ENCODE data around the gene LRRC55.

Gene LRRC55

GRCh38 chr11:57235761-57236703 is 54.3 kb downstream of the LRRC55 start:
- TF ChIP-seq CTCF (IDR thresholded peaks at IDR 0.05; ENCODE audit: low read length): no peak
- TF ChIP-seq EZH2phosphoT487 (IDR thresholded peaks at IDR 0.05; ENCODE audit: low read length): no peak
- no peak for TF ChIP-seq EZH2 (optimal IDR thresholded peaks at IDR 0.05; ENCODE audit: low read depth, low read length)
- Histone ChIP-seq H2AFZ (ENCODE audit: low read length) (no peak overlapping the region), H3K36me3 (replicated peaks; ENCODE audit: insufficient read depth, low read length) (no peaks in the 10 kb centered on the region), H3K79me2 (ENCODE audit: low read length) (no peaks in the 10 kb centered on the region), H3K4me1 (ENCODE audit: low read length) (no peaks in the 10 kb centered on the region), H3K27me3 (replicated peaks; ENCODE audit: insufficient read depth, low read length) (no peaks in the 10 kb centered on the region), H3K9me2 (replicated peaks; ENCODE audit: insufficient read depth, low read length) (no peaks in the 10 kb centered on the region), H3K27ac (ENCODE audit: low read length) (no peak overlapping the region), H3K9me3 (replicated peaks; ENCODE audit: insufficient read depth, low read length) (no peaks in the 10 kb centered on the region), H3K4me2 (ENCODE audit: low read depth, low read length) (no peak overlapping the region), H3F3A (ENCODE audit: insufficient read depth, low read length) (no peaks in the 10 kb centered on the region), H4K20me1 (ENCODE audit: insufficient read depth, low read length) (no peaks in the 10 kb centered on the region), H3K9ac (ENCODE audit: low read length) (no peak overlapping the region), H3K4me3 (ENCODE audit: low read length) (no peak overlapping the region)
- no peak for DNase-seq

GRCh38 chr11:57237204-57237681 is 55.5 kb downstream of the LRRC55 start, which contains the start of gene APLNR:
APLNR (minus strand) TSS chr11:57237250; CDS start chr11:57237004, 246 bp downstream.
- TF ChIP-seq EZH2 (optimal IDR thresholded peaks at IDR 0.05; ENCODE audit: low read depth, low read length): no peak
- TF ChIP-seq EZH2phosphoT487 (IDR thresholded peaks at IDR 0.05; ENCODE audit: low read length): no peak
- TF ChIP-seq CTCF (IDR thresholded peaks at IDR 0.05; ENCODE audit: low read length): no peak
- H3K9ac ChIP-seq (ENCODE audit: low read length): no peak within 1 kb of the TSS
- no peaks in the 10 kb centered on the region for H3K36me3 ChIP-seq (replicated peaks; ENCODE audit: insufficient read depth, low read length)
- no peaks in the 10 kb centered on the region for H3F3A ChIP-seq (ENCODE audit: insufficient read depth, low read length)
- no peak within 1 kb of the TSS for H3K27ac ChIP-seq (ENCODE audit: low read length)
- H2AFZ ChIP-seq (ENCODE audit: low read length): no peak within 1 kb of the TSS
- H3K27me3 ChIP-seq (replicated peaks; ENCODE audit: insufficient read depth, low read length): no peaks in the 10 kb centered on the region
- no peak for DNase-seq
- H3K4me1 ChIP-seq (ENCODE audit: low read length): no peaks in the 10 kb centered on the region
- no peak within 1 kb of the TSS for H3K4me3 ChIP-seq (ENCODE audit: low read length)
- H4K20me1 ChIP-seq (ENCODE audit: insufficient read depth, low read length): no peaks in the 10 kb centered on the region
- no peaks in the 10 kb centered on the region for H3K9me3 ChIP-seq (replicated peaks; ENCODE audit: insufficient read depth, low read length)
- H3K9me2 ChIP-seq (replicated peaks; ENCODE audit: insufficient read depth, low read length): no peaks in the 10 kb centered on the region
- H3K79me2 ChIP-seq (ENCODE audit: low read length): no peaks in the 10 kb centered on the region
- no peak within 1 kb of the TSS for H3K4me2 ChIP-seq (ENCODE audit: low read depth, low read length)

GRCh38 chr11:57239348-57239747 is 57.6 kb downstream of the LRRC55 start:
- H3K4me1 ChIP-seq (ENCODE audit: low read length): no peaks in the 10 kb centered on the region
- DNase-seq: no peak
- H3K9ac ChIP-seq (ENCODE audit: low read length): no peak overlapping the region
- H3K27me3 ChIP-seq (replicated peaks; ENCODE audit: insufficient read depth, low read length): no peaks in the 10 kb centered on the region
- no peak overlapping the region for H3K4me2 ChIP-seq (ENCODE audit: low read depth, low read length)
- H3K9me3 ChIP-seq (replicated peaks; ENCODE audit: insufficient read depth, low read length): no peaks in the 10 kb centered on the region
- no peaks in the 10 kb centered on the region for H3K79me2 ChIP-seq (ENCODE audit: low read length)
- H3K4me3 ChIP-seq (ENCODE audit: low read length): no peak overlapping the region
- no peak for TF ChIP-seq EZH2 (optimal IDR thresholded peaks at IDR 0.05; ENCODE audit: low read depth, low read length)
- no peak for TF ChIP-seq CTCF (IDR thresholded peaks at IDR 0.05; ENCODE audit: low read length)
- no peak for TF ChIP-seq EZH2phosphoT487 (IDR thresholded peaks at IDR 0.05; ENCODE audit: low read length)
- H2AFZ ChIP-seq (ENCODE audit: low read length): no peak overlapping the region
- H4K20me1 ChIP-seq (ENCODE audit: insufficient read depth, low read length): no peaks in the 10 kb centered on the region
- H3F3A ChIP-seq (ENCODE audit: insufficient read depth, low read length): no peaks in the 10 kb centered on the region
- H3K9me2 ChIP-seq (replicated peaks; ENCODE audit: insufficient read depth, low read length): no peaks in the 10 kb centered on the region
- H3K36me3 ChIP-seq (replicated peaks; ENCODE audit: insufficient read depth, low read length): no peaks in the 10 kb centered on the region
- H3K27ac ChIP-seq (ENCODE audit: low read length): no peak overlapping the region

All from MM.1S (cell line).